ENCODE data around the gene PRR18.
"Not testable (repeated sequence)": the region's sequence is repeated elsewhere in the genome, so short reads cannot be mapped to it uniquely, and the experiment has no call there.

The PRR18 gene, protein sequence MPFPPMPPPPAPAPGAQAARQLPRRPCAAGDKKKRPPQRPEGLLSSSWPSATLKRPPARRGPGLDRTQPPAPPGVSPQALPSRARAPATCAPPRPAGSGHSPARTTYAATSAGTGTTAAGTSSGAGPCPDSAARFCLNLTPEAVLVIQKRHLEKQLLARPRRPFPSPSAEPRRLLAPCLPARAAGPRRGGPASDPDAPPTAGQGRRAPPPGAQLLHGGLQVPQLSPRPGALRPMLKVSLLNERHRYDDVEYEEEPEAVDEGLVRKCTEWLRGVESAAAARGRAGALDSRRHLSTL

DNA sequence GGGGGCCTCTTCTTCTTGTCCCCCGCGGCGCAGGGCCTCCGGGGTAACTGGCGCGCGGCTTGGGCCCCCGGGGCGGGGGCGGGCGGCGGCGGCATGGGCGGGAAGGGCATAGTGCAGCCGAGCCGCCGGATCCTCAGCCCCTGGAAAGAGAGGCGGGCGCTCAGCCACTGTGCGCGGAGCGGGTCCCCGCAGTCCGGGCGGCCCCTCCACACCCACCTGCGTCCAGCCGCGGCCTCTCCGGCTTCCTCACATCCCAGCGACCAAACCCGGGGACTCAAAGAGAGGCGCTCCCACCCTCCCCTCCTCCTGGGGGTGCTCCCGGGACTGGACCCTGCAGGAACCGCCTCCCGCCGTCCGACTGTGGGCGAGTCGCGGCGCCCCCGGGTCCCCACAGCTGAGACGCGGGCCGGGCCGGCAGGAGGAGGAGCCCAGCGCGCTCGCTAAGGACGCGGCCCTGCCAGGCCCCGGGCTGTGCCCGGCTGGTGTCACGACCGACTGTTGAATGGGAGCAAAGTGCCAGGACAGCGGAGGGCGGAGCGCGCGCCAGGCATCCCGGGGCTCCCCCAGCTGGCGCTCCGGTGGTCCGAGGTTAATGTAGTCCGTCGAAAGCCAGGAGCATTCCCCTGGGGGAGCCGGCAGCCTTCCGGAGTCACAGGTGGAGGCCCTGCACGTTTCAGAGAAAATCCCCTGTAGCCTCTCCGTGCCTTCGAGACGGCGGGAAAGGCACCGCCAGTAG is at the start of gene PRR18:
Gene PRR18, minus strand, starts transcription at position 360 of the 736 bp plus-strand sequence. Its CDS starts 250 bp downstream, at position 110.
- H3K27me3 ChIP-seq (ENCODE audit: control insufficient read depth, insufficient read depth, low read length), result peaks cover 61% of the 10 kb centered on the region
- no peak within 1 kb of the TSS for H3K27ac ChIP-seq (ENCODE audit: low read depth, low read length)
- peaks cover 15% of the 10 kb centered on the region; the same call in 1 of the 2 replicates for H3K4me1 ChIP-seq (ENCODE audit: control insufficient read depth, insufficient read depth, low read length)
- H3K9me3 ChIP-seq (ENCODE audit: control insufficient read depth, insufficient read depth, low read depth, low read length), result no peaks in the 10 kb centered on the region
- H3K36me3 ChIP-seq (ENCODE audit: control insufficient read depth, insufficient read depth, low read length), result no peaks in the 10 kb centered on the region
- peak within 1 kb of the TSS; percentile 12 for H3K9ac ChIP-seq (ENCODE audit: low read length)
- H3K4me3 ChIP-seq (ENCODE audit: low read depth, low read length), result peak within 1 kb of the TSS; percentile 72

DNA sequence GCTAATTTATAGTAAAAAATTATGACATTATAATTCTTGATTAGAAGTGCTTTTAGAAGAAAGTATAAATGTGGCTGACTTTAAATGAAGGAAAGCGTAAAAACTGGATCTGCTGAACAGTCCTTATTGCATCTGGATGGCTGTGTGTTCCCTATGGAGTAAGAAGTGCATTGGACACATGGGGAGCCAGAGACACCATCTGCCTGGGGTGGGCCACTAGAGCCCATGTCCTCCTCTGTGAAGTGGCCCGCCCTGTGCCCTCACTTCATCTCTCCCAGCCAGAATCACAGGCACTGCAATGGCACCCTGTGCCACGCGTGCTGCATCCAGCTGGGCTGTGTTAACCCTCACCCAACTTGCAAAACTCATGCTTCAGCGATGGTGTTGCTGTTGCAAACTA is 47.4 kb upstream of the PRR18 start:
- H3K36me3 ChIP-seq (ENCODE audit: control insufficient read depth, insufficient read depth, low read length), result no peaks in the 10 kb centered on the region
- H3K9ac ChIP-seq (ENCODE audit: low read length), result no peak overlapping the region
- no peak overlapping the region for H3K4me3 ChIP-seq (ENCODE audit: low read depth, low read length)
- H3K9me3 ChIP-seq (ENCODE audit: control insufficient read depth, insufficient read depth, low read depth, low read length), result peaks cover 3% of the 10 kb centered on the region; the same call in 1 of the 2 replicates
- no peaks in the 10 kb centered on the region for H3K27me3 ChIP-seq (ENCODE audit: control insufficient read depth, insufficient read depth, low read length)
- peaks cover 12% of the 10 kb centered on the region for H3K4me1 ChIP-seq (ENCODE audit: control insufficient read depth, insufficient read depth, low read length)
- no peak overlapping the region for H3K27ac ChIP-seq (ENCODE audit: low read depth, low read length)

DNA sequence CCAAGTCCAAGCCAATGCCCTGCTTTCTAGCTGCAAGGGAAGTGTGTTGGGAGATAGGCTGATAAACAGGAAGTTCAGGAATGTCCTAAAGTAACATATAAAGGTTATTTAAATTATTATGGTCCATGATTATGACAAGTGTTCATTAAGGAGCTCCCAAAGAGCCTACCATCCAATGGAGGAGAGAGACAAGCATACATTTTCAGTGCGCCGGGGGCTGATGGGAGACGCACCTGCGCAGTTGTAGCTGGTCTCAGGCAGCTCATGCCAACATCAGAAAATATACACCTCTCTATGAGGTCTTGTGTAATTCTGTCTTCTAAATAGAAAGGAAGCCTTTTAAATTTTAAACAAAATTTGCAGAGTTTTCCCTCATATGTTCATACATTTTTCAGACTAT is 46.8 kb upstream of the PRR18 start:
- peaks cover 7% of the 10 kb centered on the region; the same call in 1 of the 2 replicates for H3K9me3 ChIP-seq (ENCODE audit: control insufficient read depth, insufficient read depth, low read depth, low read length)
- no peak overlapping the region for H3K9ac ChIP-seq (ENCODE audit: low read length)
- no peak overlapping the region for H3K27ac ChIP-seq (ENCODE audit: low read depth, low read length)
- H3K4me3 ChIP-seq (ENCODE audit: low read depth, low read length), result no peak overlapping the region
- peaks cover 7% of the 10 kb centered on the region for H3K4me1 ChIP-seq (ENCODE audit: control insufficient read depth, insufficient read depth, low read length)
- no peaks in the 10 kb centered on the region for H3K36me3 ChIP-seq (ENCODE audit: control insufficient read depth, insufficient read depth, low read length)
- no peaks in the 10 kb centered on the region for H3K27me3 ChIP-seq (ENCODE audit: control insufficient read depth, insufficient read depth, low read length)

DNA sequence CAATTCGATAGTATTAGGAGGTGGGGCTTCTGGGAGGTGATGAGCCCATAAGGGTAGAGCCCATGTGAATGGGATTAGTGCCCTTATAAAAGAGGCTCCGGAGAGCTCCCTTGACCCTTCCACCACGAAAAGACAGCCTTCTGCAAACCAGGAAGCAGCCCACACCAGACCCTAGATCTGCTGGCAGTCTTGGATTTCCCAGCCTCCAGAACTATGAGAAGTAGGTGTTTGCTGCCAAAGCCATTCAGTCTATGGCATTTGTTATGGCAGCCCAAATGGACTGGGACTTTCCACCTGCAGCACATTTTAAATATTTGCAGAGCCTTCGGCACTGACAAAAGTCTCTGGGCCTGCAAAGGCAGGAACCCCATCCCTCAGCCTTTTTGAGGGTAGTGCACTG is 46.0 kb upstream of the PRR18 start:
- H3K9me3 ChIP-seq (ENCODE audit: control insufficient read depth, insufficient read depth, low read depth, low read length), result peaks cover 15% of the 10 kb centered on the region
- peaks cover 7% of the 10 kb centered on the region for H3K4me1 ChIP-seq (ENCODE audit: control insufficient read depth, insufficient read depth, low read length)
- H3K27me3 ChIP-seq (ENCODE audit: control insufficient read depth, insufficient read depth, low read length), result no peaks in the 10 kb centered on the region
- no peaks in the 10 kb centered on the region for H3K36me3 ChIP-seq (ENCODE audit: control insufficient read depth, insufficient read depth, low read length)
- no peak overlapping the region for H3K4me3 ChIP-seq (ENCODE audit: low read depth, low read length)
- no peak overlapping the region for H3K27ac ChIP-seq (ENCODE audit: low read depth, low read length)
- no peak overlapping the region for H3K9ac ChIP-seq (ENCODE audit: low read length)

DNA sequence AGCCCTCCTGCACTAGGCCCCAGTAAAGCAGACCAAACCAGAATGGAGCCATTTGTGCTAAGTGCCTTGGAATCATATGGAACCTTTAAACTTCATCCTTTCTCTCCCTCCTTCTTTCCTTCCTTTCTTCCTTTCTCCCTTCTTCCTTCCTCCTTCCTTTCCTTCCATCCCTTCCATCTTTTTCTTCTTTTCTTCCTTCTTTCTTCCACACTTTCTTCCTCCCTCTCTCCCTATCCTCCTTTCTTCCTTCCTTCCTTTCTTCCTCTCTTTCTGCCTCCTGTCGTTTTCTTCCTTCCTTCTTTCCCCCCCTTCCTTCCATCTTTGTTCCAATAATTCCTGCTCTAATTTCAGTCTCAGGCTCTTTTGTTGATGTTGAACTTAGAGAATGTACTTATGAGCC is 45.3 kb upstream of the PRR18 start:
- H3K4me3 ChIP-seq (ENCODE audit: low read depth, low read length), result no peak overlapping the region
- H3K27me3 ChIP-seq (ENCODE audit: control insufficient read depth, insufficient read depth, low read length), result no peaks in the 10 kb centered on the region
- no peak overlapping the region for H3K27ac ChIP-seq (ENCODE audit: low read depth, low read length)
- no peaks in the 10 kb centered on the region for H3K36me3 ChIP-seq (ENCODE audit: control insufficient read depth, insufficient read depth, low read length)
- H3K4me1 ChIP-seq (ENCODE audit: control insufficient read depth, insufficient read depth, low read length), result peaks cover 7% of the 10 kb centered on the region
- H3K9me3 ChIP-seq (ENCODE audit: control insufficient read depth, insufficient read depth, low read depth, low read length), result peaks cover 15% of the 10 kb centered on the region
- H3K9ac ChIP-seq (ENCODE audit: low read length), result no peak overlapping the region

DNA sequence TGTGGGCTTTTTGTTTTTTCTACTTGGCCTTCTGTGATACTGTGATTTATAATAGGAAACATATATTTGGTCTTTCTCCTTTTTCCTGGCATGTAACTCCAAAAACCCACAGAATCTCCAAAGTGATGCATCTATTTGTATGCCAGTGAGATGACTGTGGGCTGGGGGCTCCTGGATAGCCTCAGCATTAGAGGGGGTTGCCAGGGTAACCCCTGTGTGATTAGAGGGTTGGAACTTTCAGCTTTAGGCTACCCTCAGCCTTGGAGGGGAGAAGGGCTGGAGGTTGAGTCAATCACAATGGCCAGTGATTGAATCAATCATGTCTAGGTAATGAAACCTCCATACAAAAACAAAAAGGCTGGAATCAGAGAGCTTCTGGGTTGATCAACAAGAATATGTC is 44.7 kb upstream of the PRR18 start:
- H3K27ac ChIP-seq (ENCODE audit: low read depth, low read length), result no peak overlapping the region
- no peaks in the 10 kb centered on the region for H3K36me3 ChIP-seq (ENCODE audit: control insufficient read depth, insufficient read depth, low read length)
- peaks cover 7% of the 10 kb centered on the region for H3K4me1 ChIP-seq (ENCODE audit: control insufficient read depth, insufficient read depth, low read length)
- H3K9ac ChIP-seq (ENCODE audit: low read length), result no peak overlapping the region
- peaks cover 15% of the 10 kb centered on the region for H3K9me3 ChIP-seq (ENCODE audit: control insufficient read depth, insufficient read depth, low read depth, low read length)
- no peaks in the 10 kb centered on the region for H3K27me3 ChIP-seq (ENCODE audit: control insufficient read depth, insufficient read depth, low read length)
- no peak overlapping the region for H3K4me3 ChIP-seq (ENCODE audit: low read depth, low read length)

DNA sequence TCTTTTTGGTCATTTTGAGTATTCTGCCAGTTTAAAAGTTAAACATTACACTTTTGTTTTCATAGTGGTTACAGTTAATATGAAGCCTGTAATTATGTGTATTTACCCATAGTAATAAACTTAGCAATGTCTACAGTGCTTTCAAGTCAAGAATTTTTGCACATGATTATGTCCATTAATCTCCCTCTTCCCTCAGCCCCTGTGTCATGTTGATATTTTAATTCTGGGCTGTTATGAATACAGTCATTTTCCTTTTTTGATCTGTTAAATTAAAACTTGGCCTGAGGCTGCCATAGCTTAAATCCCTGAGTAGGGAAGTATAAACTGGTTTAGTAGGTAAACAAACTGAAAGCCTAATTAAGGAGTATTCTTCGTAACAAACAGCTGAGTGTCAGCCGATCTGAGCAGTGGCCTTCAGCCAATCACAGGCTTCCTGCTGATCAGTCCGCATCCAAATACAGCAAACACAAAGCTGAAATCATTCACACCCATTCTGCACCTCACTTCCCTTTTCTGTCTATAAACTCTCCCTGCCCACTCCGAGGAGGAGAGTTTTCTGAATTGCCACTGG is 43.6 kb upstream of the PRR18 start:
- Histone ChIP-seq H3K36me3 (ENCODE audit: control insufficient read depth, insufficient read depth, low read length) (no peaks in the 10 kb centered on the region), H3K9me3 (ENCODE audit: control insufficient read depth, insufficient read depth, low read depth, low read length) (peaks cover 15% of the 10 kb centered on the region), H3K9ac (ENCODE audit: low read length) (no peak overlapping the region), H3K4me1 (ENCODE audit: control insufficient read depth, insufficient read depth, low read length) (peaks cover 7% of the 10 kb centered on the region), H3K27ac (ENCODE audit: low read depth, low read length) (no peak overlapping the region), H3K27me3 (ENCODE audit: control insufficient read depth, insufficient read depth, low read length) (no peaks in the 10 kb centered on the region), H3K4me3 (ENCODE audit: low read depth, low read length) (no peak overlapping the region)

DNA sequence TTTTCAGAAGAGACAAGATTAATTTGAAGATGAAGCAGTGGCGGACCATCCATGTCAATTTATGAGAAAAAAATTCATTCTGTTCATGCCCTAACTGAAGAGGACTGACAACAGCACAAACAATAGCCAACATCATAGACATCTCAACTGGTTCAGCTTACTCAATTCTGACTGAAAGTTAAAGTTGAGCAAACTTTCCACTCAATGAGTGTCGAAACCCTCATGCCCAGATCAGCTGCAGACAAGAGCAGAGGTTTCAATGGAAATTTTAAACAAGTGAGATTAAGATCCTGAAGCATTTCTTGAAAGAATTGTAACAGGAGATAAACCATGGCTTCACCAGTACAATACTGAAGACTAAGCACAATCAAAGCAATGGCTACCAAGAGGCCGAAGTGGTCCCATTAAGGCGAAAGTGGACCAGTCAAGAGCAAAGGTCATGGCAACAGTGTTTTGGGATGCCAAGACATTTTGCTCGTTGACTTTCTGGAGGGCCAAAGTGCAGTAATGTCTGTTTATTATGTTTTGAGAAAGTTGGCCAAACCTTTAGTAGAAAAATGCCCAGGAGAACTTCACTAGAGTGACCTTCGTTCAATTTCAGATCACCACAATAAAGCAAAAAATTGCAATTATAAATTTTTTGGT is 40.2 kb upstream of the PRR18 start:
- H3K27me3 ChIP-seq (ENCODE audit: control insufficient read depth, insufficient read depth, low read length), result no peaks in the 10 kb centered on the region

DNA sequence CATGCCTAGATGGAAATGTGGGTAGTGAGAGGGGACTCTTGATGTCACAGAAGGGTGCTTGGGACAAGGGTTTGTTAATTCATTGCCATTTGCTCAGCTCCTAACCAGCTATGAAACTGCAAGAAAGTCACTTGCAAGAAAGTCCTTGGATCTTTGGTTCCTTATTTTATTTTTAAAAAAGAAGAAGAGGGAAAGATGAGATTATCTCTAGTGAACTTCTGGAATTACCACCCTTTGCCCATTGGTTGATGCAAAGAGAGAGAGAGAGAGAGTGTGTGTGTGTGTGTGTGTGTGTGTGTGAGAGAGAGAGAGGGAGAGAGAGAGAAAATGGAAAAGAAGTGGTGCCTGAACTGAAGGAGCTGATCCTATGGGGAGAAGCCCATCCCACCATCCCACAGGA is 38.8 kb upstream of the PRR18 start:
- H3K36me3 ChIP-seq (ENCODE audit: control insufficient read depth, insufficient read depth, low read length), result no peaks in the 10 kb centered on the region
- H3K4me1 ChIP-seq (ENCODE audit: control insufficient read depth, insufficient read depth, low read length), result peaks cover 12% of the 10 kb centered on the region
- H3K27ac ChIP-seq (ENCODE audit: low read depth, low read length), result no peak overlapping the region
- H3K27me3 ChIP-seq (ENCODE audit: control insufficient read depth, insufficient read depth, low read length), result no peaks in the 10 kb centered on the region
- no peak overlapping the region for H3K9ac ChIP-seq (ENCODE audit: low read length)
- H3K4me3 ChIP-seq (ENCODE audit: low read depth, low read length), result no peak overlapping the region
- H3K9me3 ChIP-seq (ENCODE audit: control insufficient read depth, insufficient read depth, low read depth, low read length), result peaks cover 15% of the 10 kb centered on the region

More for the DNA sequence above, 40.2 kb upstream of the PRR18 start:
- H3K4me3 ChIP-seq (ENCODE audit: low read depth, low read length), result no peak overlapping the region
- H3K9me3 ChIP-seq (ENCODE audit: control insufficient read depth, insufficient read depth, low read depth, low read length), result peaks cover 15% of the 10 kb centered on the region
- H3K9ac ChIP-seq (ENCODE audit: low read length), result no peak overlapping the region
- no peaks in the 10 kb centered on the region for H3K36me3 ChIP-seq (ENCODE audit: control insufficient read depth, insufficient read depth, low read length)
- peaks cover 9% of the 10 kb centered on the region for H3K4me1 ChIP-seq (ENCODE audit: control insufficient read depth, insufficient read depth, low read length)
- no peak overlapping the region for H3K27ac ChIP-seq (ENCODE audit: low read depth, low read length)

DNA sequence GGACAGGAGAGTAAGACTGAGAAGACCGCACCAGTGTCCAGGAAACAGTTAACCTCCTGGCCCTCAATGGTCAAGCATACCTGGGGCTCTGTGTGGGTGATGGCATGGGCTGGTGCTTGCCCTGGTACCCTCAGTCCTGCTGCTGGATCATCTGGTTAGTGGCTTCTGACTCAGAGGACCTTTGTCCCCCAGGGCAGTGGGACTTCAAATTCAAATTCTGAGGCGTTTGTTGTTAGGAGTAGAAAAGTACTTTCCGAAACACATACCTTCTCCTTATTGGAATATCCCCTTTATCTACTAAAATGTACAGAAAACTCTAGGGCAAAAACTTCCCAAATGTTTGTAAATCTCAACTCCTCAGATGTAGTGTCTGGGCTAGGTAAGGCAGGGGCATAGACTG is 38.3 kb upstream of the PRR18 start:
- no peaks in the 10 kb centered on the region for H3K27me3 ChIP-seq (ENCODE audit: control insufficient read depth, insufficient read depth, low read length)
- no peak overlapping the region for H3K4me3 ChIP-seq (ENCODE audit: low read depth, low read length)
- no peaks in the 10 kb centered on the region for H3K36me3 ChIP-seq (ENCODE audit: control insufficient read depth, insufficient read depth, low read length)
- H3K9me3 ChIP-seq (ENCODE audit: control insufficient read depth, insufficient read depth, low read depth, low read length), result peaks cover 15% of the 10 kb centered on the region
- H3K27ac ChIP-seq (ENCODE audit: low read depth, low read length), result no peak overlapping the region
- no peak overlapping the region for H3K9ac ChIP-seq (ENCODE audit: low read length)
- peaks cover 8% of the 10 kb centered on the region; the same call in 1 of the 2 replicates for H3K4me1 ChIP-seq (ENCODE audit: control insufficient read depth, insufficient read depth, low read length)

DNA sequence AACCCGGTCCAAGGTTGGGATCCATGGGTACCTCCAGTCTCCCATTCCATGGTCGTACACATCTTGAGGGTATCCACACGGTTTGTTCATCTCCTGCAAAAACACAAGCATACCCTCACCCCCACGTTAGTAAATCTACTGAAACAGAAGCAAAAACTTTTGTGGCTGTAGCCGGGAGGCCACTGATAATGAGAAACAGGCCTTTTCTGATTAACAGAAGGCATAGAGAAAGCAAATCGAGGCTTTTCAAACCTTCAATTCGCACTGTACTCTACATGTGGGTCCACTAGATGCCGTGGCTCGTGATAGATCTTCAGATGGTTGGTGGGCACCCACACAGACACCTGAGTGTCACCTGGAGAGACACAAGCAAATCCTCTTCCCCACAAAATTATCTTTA is 37.5 kb upstream of the PRR18 start:
- H3K4me1 ChIP-seq (ENCODE audit: control insufficient read depth, insufficient read depth, low read length), result peaks cover 10% of the 10 kb centered on the region; the same call in 1 of the 2 replicates
- H3K4me3 ChIP-seq (ENCODE audit: low read depth, low read length); H3K36me3 ChIP-seq (ENCODE audit: control insufficient read depth, insufficient read depth, low read length); H3K27me3 ChIP-seq (ENCODE audit: control insufficient read depth, insufficient read depth, low read length); H3K27ac ChIP-seq (ENCODE audit: low read depth, low read length); H3K9ac ChIP-seq (ENCODE audit: low read length): not testable (repeated sequence)
- peaks cover 13% of the 10 kb centered on the region for H3K9me3 ChIP-seq (ENCODE audit: control insufficient read depth, insufficient read depth, low read depth, low read length)

All from HUES6 (cell line).